Suprapubic skin (tissue), 4 donors: ENCODE measurements around the gene CAMK1D. TPM values are rescaled to one million over a fixed set of nuclear protein-coding genes. Genes with fewer than 3 reads are reported as not detected.

Source experiments
- DNase-seq, 2 donors: peaks; one replicate each; pipeline ENCODE4 v3.0.0-alpha.2; 2019; ENCODE audit warnings: low spot score in 2 of 2
- H3K27ac ChIP-seq: fragments of 200-600 bp; sonication (generic); one replicate; pipeline ENCODE4 v1.5.1; 2019
- H3K27me3 ChIP-seq: fragments of 200-600 bp; sonication (generic); one replicate; pipeline ENCODE4 v1.5.1; 2019
- H3K36me3 ChIP-seq: fragments of 200-600 bp; sonication (generic); one replicate; pipeline ENCODE4 v1.5.1; 2019
- H3K4me1 ChIP-seq: fragments of 200-600 bp; sonication (generic); one replicate; pipeline ENCODE4 v1.5.1; 2019
- H3K4me3 ChIP-seq: fragments of 200-600 bp; sonication (generic); one replicate; pipeline ENCODE4 v1.5.1; 2019; ENCODE audit warnings: mild to moderate bottlenecking
- H3K9me3 ChIP-seq: fragments of 200-600 bp; sonication (generic); one replicate; pipeline ENCODE4 v1.5.1; 2019
- CTCF ChIP-seq, 2 donors: fragments of 200-600 bp in 1 of 2; fragments of 450-650 bp in 1 of 2; sonication (generic) in 1 of 2; IDR thresholded peaks; one replicate each; pipeline ENCODE4 v1.5.1; 2016 to 2019; ENCODE audit warnings: antibody characterized with exemption in 2 of 2, mild to moderate bottlenecking in 1 of 2, moderate library complexity in 1 of 2
- EP300 ChIP-seq: sonication (generic); formaldehyde crosslinking; IDR thresholded peaks from one replicate; pipeline ENCODE4 v1.6.1; 2017; ENCODE audit warnings: antibody characterized with exemption
- POLR2A ChIP-seq, 2 donors: fragments of 450-650 bp; IDR thresholded peaks; one replicate each; pipeline ENCODE4 v1.6.1; 2017; ENCODE audit warnings: antibody characterized with exemption in 2 of 2, mild to moderate bottlenecking in 2 of 2, moderate library complexity in 2 of 2
- POLR2AphosphoS5 ChIP-seq, 3 donors: sonication (generic); formaldehyde crosslinking; IDR thresholded peaks; one replicate each; pipeline ENCODE4 v1.6.1; 2017; ENCODE audit warnings: antibody characterized with exemption in 3 of 3
- WGBS: methylation state at CpG from one replicate; pipeline ENCODE4 v1.1.5; 2018; 5-methylcytosine and 5-hydroxymethylcytosine counted together
- total RNA-seq, 4 donors: library from RNA; depleted of rRNA; stranded (reverse); fragments of >200 nt; gene quantifications; one replicate each; pipeline ENCODE4 v1.1.0, GENCODE V29; 2016

Gene CAMK1D
- total RNA-seq, 4 donors from 2014 or later: 26.4 to 31.3 (median 30.2) TPM

GRCh38 chr10:12631216-12631615, 281.9 kb downstream of the CAMK1D start:
- no peaks in the 10 kb centered on the region for H3K4me1 ChIP-seq
- H3K36me3 ChIP-seq: no peaks in the 10 kb centered on the region
- H3K4me3 ChIP-seq: no peak overlapping the region
- WGBS: 77% methylated on average over 3 of the region's 3 CpGs
- no peaks in the 10 kb centered on the region for H3K27me3 ChIP-seq
- peak in 1 of 2 donors; percentile 6 for DNase-seq
- H3K27ac ChIP-seq: no peak overlapping the region
- no peaks in the 10 kb centered on the region for H3K9me3 ChIP-seq
- TF ChIP-seq POLR2A (IDR thresholded peaks at IDR 0.05): no peak
- TF ChIP-seq POLR2AphosphoS5 (IDR thresholded peaks at IDR 0.05): no peak
- no peak for TF ChIP-seq EP300
- TF ChIP-seq CTCF (IDR thresholded peaks at IDR 0.05): no peak

GRCh38 chr10:12631787-12632562, 282.6 kb downstream of the CAMK1D start:
- TF ChIP-seq POLR2AphosphoS5 (IDR thresholded peaks at IDR 0.05) (no peak), EP300 (no peak), CTCF (IDR thresholded peaks at IDR 0.05) (no peak)
- no peak for DNase-seq
- H3K36me3 ChIP-seq: no peaks in the 10 kb centered on the region
- H3K4me3 ChIP-seq: no peak overlapping the region
- no peak overlapping the region for H3K27ac ChIP-seq
- H3K27me3 ChIP-seq: no peaks in the 10 kb centered on the region
- H3K4me1 ChIP-seq: no peaks in the 10 kb centered on the region
- H3K9me3 ChIP-seq: no peaks in the 10 kb centered on the region
- 84% methylated on average over 14 of the region's 14 CpGs for WGBS

- TF ChIP-seq POLR2A (IDR thresholded peaks at IDR 0.05): no peak
- no peak for TF ChIP-seq EP300
- no peak for TF ChIP-seq CTCF (IDR thresholded peaks at IDR 0.05)
- TF ChIP-seq POLR2AphosphoS5 (IDR thresholded peaks at IDR 0.05): no peak
- no peak for DNase-seq
- Histone ChIP-seq H3K4me1 (peaks cover 5% of the 10 kb centered on the region), H3K27me3 (no peaks in the 10 kb centered on the region), H3K36me3 (no peaks in the 10 kb centered on the region), H3K9me3 (no peaks in the 10 kb centered on the region), H3K4me3 (no peak overlapping the region), H3K27ac (no peak overlapping the region)
- whole genome bisulfite sequencing: 86% methylated on average over 11 of the region's 11 CpGs
These were observed 284.7 kb downstream of the CAMK1D start for GRCh38 chr10:12633776-12634620.

- peaks cover 5% of the 10 kb centered on the region for H3K4me1 ChIP-seq
- H3K4me3 ChIP-seq: no peak overlapping the region
- DNase-seq: no peak
- WGBS: 78% methylated on average over 10 of the region's 10 CpGs
- no peak overlapping the region for H3K27ac ChIP-seq
- no peaks in the 10 kb centered on the region for H3K36me3 ChIP-seq
- H3K27me3 ChIP-seq: no peaks in the 10 kb centered on the region
- no peak for TF ChIP-seq EP300
- TF ChIP-seq POLR2A (IDR thresholded peaks at IDR 0.05): no peak
- no peak for TF ChIP-seq CTCF (IDR thresholded peaks at IDR 0.05)
- no peak for TF ChIP-seq POLR2AphosphoS5 (IDR thresholded peaks at IDR 0.05)
- H3K9me3 ChIP-seq: no peaks in the 10 kb centered on the region
These were observed 285.2 kb downstream of the CAMK1D start for GRCh38 chr10:12634621-12634931.

- Histone ChIP-seq H3K36me3 (no peaks in the 10 kb centered on the region), H3K4me3 (no peak overlapping the region), H3K27ac (no peak overlapping the region), H3K4me1 (peaks cover 5% of the 10 kb centered on the region), H3K27me3 (no peaks in the 10 kb centered on the region), H3K9me3 (no peaks in the 10 kb centered on the region)
- TF ChIP-seq POLR2AphosphoS5 (IDR thresholded peaks at IDR 0.05) (no peak), POLR2A (IDR thresholded peaks at IDR 0.05) (no peak)
- WGBS: 77% methylated on average over 10 of the region's 10 CpGs
- DNase-seq: no peak
These were observed 285.8 kb downstream of the CAMK1D start for GRCh38 chr10:12635127-12635541.
